NB4 (cell line): ENCODE data around the gene TCEA3.

Experiments used
- POLR2A ChIP-seq: IDR thresholded peaks from 2 replicates; pipeline ENCODE4 v1.6.1; 2011; ENCODE audit warnings: mild to moderate bottlenecking; ENCODE audit not compliant: insufficient read length; ENCODE audit errors: extremely low read depth
- TF ChIP-seq, protein P1 (sequence below): IDR thresholded peaks from one replicate; pipeline ENCODE4 v1.5.1; 2012; ENCODE audit warnings: low read depth, low read length

DNA sequence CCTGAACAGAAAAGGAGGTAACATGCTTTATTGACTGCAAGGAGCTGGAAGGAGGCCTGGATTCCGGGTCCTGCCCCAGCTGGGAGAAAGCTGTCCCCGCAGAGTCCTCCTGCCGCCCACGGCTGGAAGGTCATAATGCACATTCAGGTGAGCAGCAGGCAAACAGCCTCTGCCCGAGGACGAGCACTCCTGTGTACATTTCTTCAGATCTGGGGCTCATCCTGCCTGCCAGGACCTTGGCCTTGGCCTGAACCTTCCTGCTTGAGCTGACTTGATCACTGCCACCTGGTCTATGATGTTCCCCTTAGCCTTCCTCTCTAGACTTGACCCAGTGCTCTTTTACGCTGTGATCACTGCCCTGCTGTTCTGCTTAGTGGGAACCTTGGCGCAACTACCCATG lies 37.1 kb downstream of the TCEA3 start:
- TF ChIP-seq POLR2A, result no peak
- TF ChIP-seq, protein P1, sequence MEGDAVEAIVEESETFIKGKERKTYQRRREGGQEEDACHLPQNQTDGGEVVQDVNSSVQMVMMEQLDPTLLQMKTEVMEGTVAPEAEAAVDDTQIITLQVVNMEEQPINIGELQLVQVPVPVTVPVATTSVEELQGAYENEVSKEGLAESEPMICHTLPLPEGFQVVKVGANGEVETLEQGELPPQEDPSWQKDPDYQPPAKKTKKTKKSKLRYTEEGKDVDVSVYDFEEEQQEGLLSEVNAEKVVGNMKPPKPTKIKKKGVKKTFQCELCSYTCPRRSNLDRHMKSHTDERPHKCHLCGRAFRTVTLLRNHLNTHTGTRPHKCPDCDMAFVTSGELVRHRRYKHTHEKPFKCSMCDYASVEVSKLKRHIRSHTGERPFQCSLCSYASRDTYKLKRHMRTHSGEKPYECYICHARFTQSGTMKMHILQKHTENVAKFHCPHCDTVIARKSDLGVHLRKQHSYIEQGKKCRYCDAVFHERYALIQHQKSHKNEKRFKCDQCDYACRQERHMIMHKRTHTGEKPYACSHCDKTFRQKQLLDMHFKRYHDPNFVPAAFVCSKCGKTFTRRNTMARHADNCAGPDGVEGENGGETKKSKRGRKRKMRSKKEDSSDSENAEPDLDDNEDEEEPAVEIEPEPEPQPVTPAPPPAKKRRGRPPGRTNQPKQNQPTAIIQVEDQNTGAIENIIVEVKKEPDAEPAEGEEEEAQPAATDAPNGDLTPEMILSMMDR, result no peak
